Astrocyte (in vitro differentiated cells and primary cell): Measurements from ENCODE around the gene BTBD3. TPM values are rescaled to one million over a fixed set of nuclear protein-coding genes. Genes with fewer than 3 reads are reported as not detected.

Source experiments
- DNase-seq: peaks from one replicate; pipeline ENCODE4 v3.0.0-alpha.2; 2010; ENCODE audit warnings: low read depth
- FAIRE-seq: peaks from 2 replicates; lab custom pipeline; 2011; peaks lifted over from hg19 to GRCh38; lab: Jason Lieb, UNC
- H2AFZ ChIP-seq: 2 replicates; pipeline ENCODE4 v1.6.0; 2012; ENCODE audit warnings: low read depth, low read length, inconsistent platforms
- H3K27ac ChIP-seq: 2 replicates; pipeline ENCODE4 v1.5.1; 2011; ENCODE audit warnings: low read depth, low read length, inconsistent platforms
- H3K27me3 ChIP-seq: 2 replicates; pipeline ENCODE4 v1.6.0; 2011; ENCODE audit warnings: low read length, inconsistent platforms; ENCODE audit not compliant: insufficient read depth
- H3K36me3 ChIP-seq: 2 replicates; pipeline ENCODE4 v1.5.1; 2011; ENCODE audit warnings: low read length, inconsistent platforms; ENCODE audit not compliant: insufficient read depth
- H3K4me1 ChIP-seq: 2 replicates; pipeline ENCODE4 v1.5.1; 2011; ENCODE audit warnings: low read length, inconsistent platforms; ENCODE audit not compliant: insufficient read depth
- H3K4me2 ChIP-seq: 2 replicates; pipeline ENCODE4 v1.6.0; 2012; ENCODE audit warnings: low read length, inconsistent platforms
- H3K4me3 ChIP-seq: 2 replicates; pipeline ENCODE4 v1.5.1; 2011; ENCODE audit warnings: low read depth, mild to moderate bottlenecking, low read length, inconsistent platforms; ENCODE audit not compliant: insufficient read depth
- H3K79me2 ChIP-seq: 2 replicates; pipeline ENCODE4 v1.6.0; 2012; ENCODE audit warnings: mild to moderate bottlenecking, low read length, inconsistent platforms; ENCODE audit not compliant: insufficient read depth
- H3K9ac ChIP-seq: 2 replicates; pipeline ENCODE4 v1.6.0; 2012; ENCODE audit warnings: mild to moderate bottlenecking, low read length, inconsistent platforms
- H3K9me3 ChIP-seq: 2 replicates; pipeline ENCODE4 v1.5.1; 2012; ENCODE audit warnings: low read depth, mild to moderate bottlenecking, low read length, inconsistent platforms; ENCODE audit not compliant: insufficient read depth
- H4K20me1 ChIP-seq: 2 replicates; pipeline ENCODE4 v1.6.0; 2012; ENCODE audit warnings: low read length, inconsistent platforms; ENCODE audit not compliant: insufficient read depth
- H3K27ac Mint-ChIP-seq: one replicate; pipeline ENCODE4 v1.8.0; 2021; ENCODE audit warnings: mild to moderate bottlenecking, mixed read lengths; ENCODE audit not compliant: unreplicated experiment
- H3K27me3 Mint-ChIP-seq: one replicate; pipeline ENCODE4 v1.8.0; 2021; ENCODE audit warnings: low read depth, mixed read lengths; ENCODE audit not compliant: unreplicated experiment
- H3K36me3 Mint-ChIP-seq: one replicate; pipeline ENCODE4 v1.8.0; 2021; ENCODE audit warnings: low read depth, mixed read lengths; ENCODE audit not compliant: unreplicated experiment
- H3K4me1 Mint-ChIP-seq: one replicate; pipeline ENCODE4 v1.8.0; 2021; ENCODE audit warnings: low read depth, mixed read lengths; ENCODE audit not compliant: unreplicated experiment
- H3K4me3 Mint-ChIP-seq: one replicate; pipeline ENCODE4 v1.8.0; 2021; ENCODE audit warnings: mild to moderate bottlenecking, moderate library complexity, mixed read lengths; ENCODE audit not compliant: unreplicated experiment
- H3K9me3 Mint-ChIP-seq: one replicate; pipeline ENCODE4 v1.8.0; 2021; ENCODE audit warnings: mild to moderate bottlenecking, mixed read lengths; ENCODE audit not compliant: unreplicated experiment
- CTCF ChIP-seq: IDR thresholded peaks from 2 replicates; pipeline ENCODE4 v1.5.1; 2011; ENCODE audit warnings: low read depth, mild to moderate bottlenecking, inconsistent platforms, low read length, moderate library complexity; ENCODE audit not compliant: insufficient read depth
- EZH2 ChIP-seq: IDR thresholded peaks from 2 replicates; pipeline ENCODE4 v1.6.1; 2012; ENCODE audit warnings: mild to moderate bottlenecking, low read length, inconsistent platforms; ENCODE audit not compliant: insufficient read depth
- total RNA-seq: library from RNA; stranded (reverse); gene quantifications from 2 replicates; pipeline ENCODE4 v1.2.1, GENCODE V29; 2021

The BTBD3 gene
- total RNA-seq, 1 donor from 2014 or later, result 35.9 TPM

GRCh38 chr20:11957911-11958310 lies 40.2 kb downstream of the BTBD3 start:
- Histone ChIP-seq H3K9ac (no peak overlapping the region), H3K4me3 (no peak overlapping the region), H3K4me1 (no peaks in the 10 kb centered on the region), H3K4me2 (no peak overlapping the region), H3K27ac (no peak overlapping the region), H3K27me3 (no peaks in the 10 kb centered on the region), H4K20me1 (no peaks in the 10 kb centered on the region), H3K9me3 (no peaks in the 10 kb centered on the region), H3K36me3 (no peaks in the 10 kb centered on the region), H3K79me2 (no peaks in the 10 kb centered on the region), H2AFZ (no peak overlapping the region)
- H3K4me1 Mint-ChIP-seq, result no peaks in the 10 kb centered on the region
- peaks cover 7% of the 10 kb centered on the region for H3K9me3 Mint-ChIP-seq
- H3K27ac Mint-ChIP-seq, result no peak overlapping the region
- no peak for DNase-seq
- TF ChIP-seq CTCF (no peak), EZH2 (no peak)
- no peak overlapping the region for H3K4me3 Mint-ChIP-seq
- FAIRE-seq, result no peak
- H3K27me3 Mint-ChIP-seq, result peaks cover 14% of the 10 kb centered on the region
- H3K36me3 Mint-ChIP-seq, result no peaks in the 10 kb centered on the region

- no peak for TF ChIP-seq CTCF
- no peak for TF ChIP-seq EZH2
- H3K4me3 Mint-ChIP-seq, result no peak overlapping the region
Measured at GRCh38 chr20:11958855-11959254, 41.2 kb downstream of the BTBD3 start.

GRCh38 chr20:11965602-11966001 lies 47.9 kb downstream of the BTBD3 start:
- H3K36me3 Mint-ChIP-seq, result no peaks in the 10 kb centered on the region
- no peaks in the 10 kb centered on the region for H3K27me3 Mint-ChIP-seq
- H3K4me2 ChIP-seq, result no peak overlapping the region
- no peak overlapping the region for H3K27ac Mint-ChIP-seq
- FAIRE-seq (no peak), DNase-seq (no peak)
- no peak overlapping the region for H2AFZ ChIP-seq
- H3K9ac ChIP-seq, result no peak overlapping the region
- H3K4me3 ChIP-seq, result no peak overlapping the region
- H3K4me1 Mint-ChIP-seq, result no peaks in the 10 kb centered on the region
- no peaks in the 10 kb centered on the region for H4K20me1 ChIP-seq
- TF ChIP-seq CTCF, result no peak
- TF ChIP-seq EZH2, result no peak
- H3K4me3 Mint-ChIP-seq, result no peak overlapping the region
- no peaks in the 10 kb centered on the region for H3K4me1 ChIP-seq
- H3K36me3 ChIP-seq, result no peaks in the 10 kb centered on the region
- no peaks in the 10 kb centered on the region for H3K79me2 ChIP-seq
- H3K9me3 ChIP-seq, result no peaks in the 10 kb centered on the region
- no peaks in the 10 kb centered on the region for H3K27me3 ChIP-seq
- H3K27ac ChIP-seq, result no peak overlapping the region
- H3K9me3 Mint-ChIP-seq, result no peaks in the 10 kb centered on the region

More at GRCh38 chr20:11958855-11959254, 41.2 kb downstream of the BTBD3 start:
- H3K27ac ChIP-seq, result no peak overlapping the region
- FAIRE-seq, result no peak
- Mint-ChIP-seq H3K27me3 (peaks cover 14% of the 10 kb centered on the region), H3K27ac (no peak overlapping the region), H3K9me3 (peaks cover 7% of the 10 kb centered on the region), H3K4me1 (no peaks in the 10 kb centered on the region), H3K36me3 (no peaks in the 10 kb centered on the region)
- no peak overlapping the region for H2AFZ ChIP-seq
- H3K79me2 ChIP-seq, result no peaks in the 10 kb centered on the region
- H3K4me2 ChIP-seq, result no peak overlapping the region
- H3K9me3 ChIP-seq, result no peaks in the 10 kb centered on the region
- H3K4me3 ChIP-seq, result no peak overlapping the region
- no peaks in the 10 kb centered on the region for H3K4me1 ChIP-seq
- no peaks in the 10 kb centered on the region for H4K20me1 ChIP-seq
- no peak for DNase-seq
- no peaks in the 10 kb centered on the region for H3K36me3 ChIP-seq
- H3K9ac ChIP-seq, result no peak overlapping the region
- no peaks in the 10 kb centered on the region for H3K27me3 ChIP-seq
